ENCODE data around the gene MTF1.

MTF1 gene

GRCh38 chr1:37861151-37861550 is 1.8 kb upstream of the MTF1 start:
- peaks cover 53 to 72% (median 68%) of the 10 kb centered on the region in 11 experiments for H3K36me3 ChIP-seq
- H4K20me1 ChIP-seq, result peaks cover 0 to 30% (median 11%) of the 10 kb centered on the region in 11 experiments; a peak in 8 of 22 replicates
- no peak overlapping the region for H3K27ac ChIP-seq
- H3K4me2 ChIP-seq, result no peak overlapping the region; a peak in 1 of 22 replicates
- H3K27me3 ChIP-seq, result no peaks in the 10 kb centered on the region
- peak overlapping the region in 4 of 11 experiments; percentile 81 to 96 (median 95); a peak in 1 of 22 replicates for H3K9ac ChIP-seq
- peaks cover 25 to 35% (median 31%) of the 10 kb centered on the region in 10 experiments for H3K4me1 ChIP-seq
- H3K9me3 ChIP-seq (replicated peaks in 1 of 11), result no peaks in the 10 kb centered on the region
- no peak overlapping the region for H3K4me3 ChIP-seq
- no peak for TF ChIP-seq Cebpa-rat (IDR thresholded peaks at IDR 0.05)

GRCh38 chr1:37860346-37860666 is 914 bp upstream of the MTF1 start:
- Histone ChIP-seq H3K9ac (peak overlapping the region; percentile 81 to 96 (median 91); a peak in 21 of 22 replicates), H3K4me2 (peak overlapping the region; percentile 76 to 95 (median 87)), H3K4me3 (peak overlapping the region; percentile 82 to 98 (median 92); a peak in 19 of 20 replicates), H3K36me3 (peaks cover 53 to 72% (median 68%) of the 10 kb centered on the region in 11 experiments), H3K4me1 (peaks cover 26 to 43% (median 38%) of the 10 kb centered on the region in 10 experiments), H3K9me3 (replicated peaks in 1 of 11) (no peaks in the 10 kb centered on the region), H4K20me1 (peaks cover 0 to 39% (median 11%) of the 10 kb centered on the region in 11 experiments; a peak in 9 of 22 replicates), H3K27ac (peak overlapping the region in 10 of 11 experiments; percentile 84 to 98 (median 92); a peak in 18 of 22 replicates), H3K27me3 (no peaks in the 10 kb centered on the region)
- no peak for TF ChIP-seq Cebpa-rat (IDR thresholded peaks at IDR 0.05)

GRCh38 chr1:37858931-37859506 is 373 bp downstream of the MTF1 start:
- Histone ChIP-seq H3K4me3 (peak overlapping the region; percentile 82 to 98 (median 92)), H3K27ac (peak overlapping the region; percentile 81 to 98 (median 91)), H4K20me1 (peaks cover 0 to 52% (median 11%) of the 10 kb centered on the region in 11 experiments; a peak in 9 of 22 replicates), H3K4me2 (peak overlapping the region; percentile 77 to 96 (median 88)), H3K9me3 (replicated peaks in 1 of 11) (no peaks in the 10 kb centered on the region), H3K9ac (peak overlapping the region; percentile 81 to 96 (median 91)), H3K36me3 (peaks cover 51 to 72% (median 67%) of the 10 kb centered on the region in 11 experiments), H3K27me3 (no peaks in the 10 kb centered on the region), H3K4me1 (peaks cover 26 to 55% (median 46%) of the 10 kb centered on the region in 10 experiments)
- TF ChIP-seq Cebpa-rat (IDR thresholded peaks at IDR 0.05), result peak in 1 of 11 experiments; percentile 50; a peak in 2 of 22 replicates

- Histone ChIP-seq H3K9me3 (replicated peaks in 1 of 11) (no peaks in the 10 kb centered on the region), H3K36me3 (peaks cover 28 to 80% (median 59%) of the 10 kb centered on the region in 11 experiments), H3K27me3 (no peaks in the 10 kb centered on the region), H4K20me1 (peaks cover 0 to 98% (median 35%) of the 10 kb centered on the region in 11 experiments; a peak in 14 of 22 replicates), H3K4me3 (no peak overlapping the region), H3K27ac (no peak overlapping the region), H3K9ac (no peak overlapping the region), H3K4me2 (peak overlapping the region in 5 of 11 experiments; percentile 79 to 96 (median 88); a peak in 10 of 22 replicates), H3K4me1 (peaks cover 39 to 94% (median 77%) of the 10 kb centered on the region in 10 experiments)
- no peak for TF ChIP-seq Cebpa-rat (IDR thresholded peaks at IDR 0.05)
These were observed 5.0 kb downstream of the MTF1 start for GRCh38 chr1:37854406-37854805.

GRCh38 chr1:37853157-37853556 is 6.2 kb downstream of the MTF1 start:
- no peak overlapping the region; a peak in 1 of 22 replicates for H3K9ac ChIP-seq

GRCh38 chr1:37851782-37852210 is 7.6 kb downstream of the MTF1 start:
- 0 out of 20 replicates have a peak overlapping the region, but pooled peaks of 1 of the 10 experiments have one; percentile 36 for H3K4me3 ChIP-seq
- H3K36me3 ChIP-seq, result peaks cover 34 to 89% (median 69%) of the 10 kb centered on the region in 11 experiments
- H3K4me1 ChIP-seq, result peaks cover 29 to 100% (median 72%) of the 10 kb centered on the region in 10 experiments
- H3K27ac ChIP-seq, result peak overlapping the region in 10 of 11 experiments; percentile 46 to 79 (median 62); a peak in 18 of 22 replicates
- peaks cover 0 to 98% (median 33%) of the 10 kb centered on the region in 11 experiments; a peak in 13 of 22 replicates for H4K20me1 ChIP-seq
- H3K9me3 ChIP-seq (replicated peaks in 1 of 11), result no peaks in the 10 kb centered on the region
- H3K9ac ChIP-seq, result peak overlapping the region in 7 of 11 experiments; percentile 7 to 61 (median 23); a peak in 11 of 22 replicates
- H3K27me3 ChIP-seq, result no peaks in the 10 kb centered on the region
- no peak for TF ChIP-seq Cebpa-rat (IDR thresholded peaks at IDR 0.05)
- peak overlapping the region; percentile 41 to 96 (median 79) for H3K4me2 ChIP-seq

More at GRCh38 chr1:37853157-37853556, 6.2 kb downstream of the MTF1 start:
- Histone ChIP-seq H3K36me3 (peaks cover 32 to 93% (median 69%) of the 10 kb centered on the region in 11 experiments), H3K27ac (peak overlapping the region in 6 of 11 experiments; percentile 47 to 79 (median 66); a peak in 9 of 22 replicates), H3K9me3 (replicated peaks in 1 of 11) (no peaks in the 10 kb centered on the region), H3K4me3 (peak overlapping the region in 1 of 10 experiments; percentile 7; a peak in 1 of 20 replicates), H3K4me1 (peaks cover 33 to 100% (median 74%) of the 10 kb centered on the region in 10 experiments), H3K4me2 (peak overlapping the region in 9 of 11 experiments; percentile 6 to 96 (median 80); a peak in 10 of 22 replicates), H4K20me1 (peaks cover 0 to 99% (median 34%) of the 10 kb centered on the region in 11 experiments; a peak in 14 of 22 replicates), H3K27me3 (no peaks in the 10 kb centered on the region)
- TF ChIP-seq Cebpa-rat (IDR thresholded peaks at IDR 0.05), result no peak

- Histone ChIP-seq H4K20me1 (peaks cover 0 to 99% (median 33%) of the 10 kb centered on the region in 11 experiments; a peak in 13 of 22 replicates), H3K9me3 (replicated peaks in 1 of 11) (no peaks in the 10 kb centered on the region), H3K4me2 (peak overlapping the region; percentile 41 to 96 (median 79)), H3K27ac (peak overlapping the region in 10 of 11 experiments; percentile 46 to 79 (median 62); a peak in 18 of 22 replicates), H3K27me3 (no peaks in the 10 kb centered on the region), H3K4me3 (peak overlapping the region in 4 of 10 experiments; percentile 4 to 36 (median 18); a peak in 5 of 20 replicates), H3K4me1 (peaks cover 35 to 100% (median 74%) of the 10 kb centered on the region in 10 experiments), H3K9ac (peak overlapping the region in 9 of 11 experiments; percentile 4 to 61 (median 23); a peak in 14 of 22 replicates), H3K36me3 (peaks cover 33 to 86% (median 65%) of the 10 kb centered on the region in 11 experiments)
- peak in 3 of 11 experiments; percentile 14 to 31 (median 20); a peak in 2 of 22 replicates for TF ChIP-seq Cebpa-rat (IDR thresholded peaks at IDR 0.05)
These were observed 8.1 kb downstream of the MTF1 start for GRCh38 chr1:37851262-37851661.

- 0 out of 22 replicates have a peak, but pooled peaks of 1 of the 11 experiments have one; percentile 19 for TF ChIP-seq Cebpa-rat (IDR thresholded peaks at IDR 0.05)
- H3K27me3 ChIP-seq, result no peaks in the 10 kb centered on the region
- H4K20me1 ChIP-seq, result peaks cover 0 to 99% (median 33%) of the 10 kb centered on the region in 11 experiments; a peak in 13 of 22 replicates
- H3K4me3 ChIP-seq, result peak overlapping the region in 3 of 10 experiments; percentile 4 to 36 (median 17); a peak in 5 of 20 replicates
- peak overlapping the region; percentile 18 to 79 (median 60); a peak in 17 of 22 replicates for H3K27ac ChIP-seq
- H3K36me3 ChIP-seq, result peaks cover 31 to 86% (median 61%) of the 10 kb centered on the region in 11 experiments
- H3K4me1 ChIP-seq, result peaks cover 37 to 100% (median 77%) of the 10 kb centered on the region in 10 experiments
- peak overlapping the region in 7 of 11 experiments; percentile 1 to 61 (median 32); a peak in 9 of 22 replicates for H3K9ac ChIP-seq
- peak overlapping the region; percentile 41 to 96 (median 79); a peak in 20 of 22 replicates for H3K4me2 ChIP-seq
- H3K9me3 ChIP-seq (replicated peaks in 1 of 11), result no peaks in the 10 kb centered on the region
These were observed 8.9 kb downstream of the MTF1 start for GRCh38 chr1:37850352-37850955.
